ENCODE results near the gene GABRR2. TPM values are rescaled to one million over a fixed set of nuclear protein-coding genes. Genes with fewer than 3 reads are reported as not detected.

Gene GABRR2
- total and polyA plus RNA-seq, 2 of the 4 experiments (the other 2 are of a cell fraction): 0.26 TPM; not detected in 1

GRCh38 chr6:89299466-89299850 lies 15.6 kb downstream of the GABRR2 start:
- H4K8ac ChIP-seq (ENCODE audit: low read depth in 2 of 2, low read length in 2 of 2): no peak overlapping the region
- H3K4me2 ChIP-seq (ENCODE audit: low read depth, low read length): no peak overlapping the region
- H3K14ac ChIP-seq (replicated peaks; ENCODE audit: low read depth, low read length): no peak overlapping the region
- H2BK5ac ChIP-seq (ENCODE audit: low read depth, low read length, poor library complexity, severe bottlenecking): no peak overlapping the region
- WGBS, 2 experiments (ENCODE audit: extremely low coverage in 2 of 2, insufficient read length in 1 of 2): no CpG with 5 or more reads among the region's 7 CpGs
- H3K9me3 ChIP-seq (ENCODE audit: control insufficient read depth, insufficient read depth, low read length): no peaks in the 10 kb centered on the region; the same call in none of the 2 replicates
- H3K9me1 ChIP-seq (ENCODE audit: insufficient read depth, low read length): peaks cover 9% of the 10 kb centered on the region; the same call in 1 of the 2 replicates
- no peak overlapping the region for H3K23ac ChIP-seq (ENCODE audit: low read depth, low read length)
- no peak overlapping the region for H4K91ac ChIP-seq (ENCODE audit: insufficient read depth, low read depth, low read length)
- no peak overlapping the region for H3K56ac ChIP-seq (ENCODE audit: extremely low read depth, insufficient read depth, low read length)
- H2BK20ac ChIP-seq (ENCODE audit: low read depth, low read length): no peak overlapping the region
- H3K27ac ChIP-seq (ENCODE audit: insufficient read depth, low read length): no peak overlapping the region
- no peak overlapping the region for H2AFZ ChIP-seq (replicated peaks; ENCODE audit: low read length, poor library complexity)
- no peaks in the 10 kb centered on the region for H3K79me1 ChIP-seq (ENCODE audit: low read depth in 1 of 2, low read length in 2 of 2)
- H3K4me3 ChIP-seq (ENCODE audit: insufficient read depth, low read depth, low read length): no peak overlapping the region
- ATAC-seq (ENCODE audit: low read depth): no peak
- intact Hi-C loops (cut with micrococcal nuclease): no loop called here
- H3K9ac ChIP-seq (ENCODE audit: low read depth, low read length): no peak overlapping the region
- dilution Hi-C loops (cut with HindIII; ENCODE audit: low sequenced_read_pairs, unreplicated experiment): no loop called here
- no peak overlapping the region for H2AK9ac ChIP-seq (replicated peaks; ENCODE audit: low read depth, low read length, poor library complexity)
- ChIA-PET CTCF (interaction anchor here (0.6 to 0.8 kb wide), 2 partner anchors 13 to 433 kb away, joined by 3 read pairs; no protein-coding TSS in a partner anchor), POLR2A (ENCODE audit: unreplicated experiment) (no interaction called here)
- TF ChIP-seq CTCF (conservative IDR thresholded peaks at IDR 0.05; ENCODE audit: low read depth, low read length): 0 out of 2 replicates have a peak, but pooled peaks have one; percentile 13
- no peak for TF ChIP-seq MAFK (IDR thresholded peaks at IDR 0.05; ENCODE audit: low read depth, low read length)
- H3K4ac ChIP-seq (ENCODE audit: low read depth, low read length): no peak overlapping the region
- in situ Hi-C loops (cut with MboI; ENCODE audit: low sequenced_read_pairs): no loop called here
- no peak overlapping the region for H2AK5ac ChIP-seq (ENCODE audit: low read depth, low read length)
- no peak overlapping the region for H3K18ac ChIP-seq (ENCODE audit: low read depth, low read length)
- peaks cover 17% of the 10 kb centered on the region for H3K27me3 ChIP-seq (ENCODE audit: control insufficient read depth, insufficient read depth, low read length)
- H3K36me3 ChIP-seq (ENCODE audit: control insufficient read depth, insufficient read depth, low read length): no peaks in the 10 kb centered on the region
- BruUV-seq (replicated peaks): no TSS peak
- H2BK120ac ChIP-seq (ENCODE audit: low read depth, low read length): no peak overlapping the region
- H3K4me1 ChIP-seq (ENCODE audit: control insufficient read depth, insufficient read depth, low read length): peaks cover 9% of the 10 kb centered on the region
- DNase-seq: peak; percentile 24
- H4K20me1 ChIP-seq (ENCODE audit: insufficient read depth, low read length): peaks cover 5% of the 10 kb centered on the region; the same call in 1 of the 2 replicates
- no peak overlapping the region for H4K5ac ChIP-seq (ENCODE audit: low read depth, low read length)
- H2BK15ac ChIP-seq (ENCODE audit: low read depth, low read length): no peak overlapping the region

Measured in IMR-90 (cell line).